ENCODE measurements around the gene XXYLT1.

GRCh38 chr3:195204360-195205163 lies 66.4 kb downstream of the XXYLT1 start:
- no peak for TF ChIP-seq POLR2A (IDR thresholded peaks at IDR 0.05)
- TF ChIP-seq, protein P1, sequence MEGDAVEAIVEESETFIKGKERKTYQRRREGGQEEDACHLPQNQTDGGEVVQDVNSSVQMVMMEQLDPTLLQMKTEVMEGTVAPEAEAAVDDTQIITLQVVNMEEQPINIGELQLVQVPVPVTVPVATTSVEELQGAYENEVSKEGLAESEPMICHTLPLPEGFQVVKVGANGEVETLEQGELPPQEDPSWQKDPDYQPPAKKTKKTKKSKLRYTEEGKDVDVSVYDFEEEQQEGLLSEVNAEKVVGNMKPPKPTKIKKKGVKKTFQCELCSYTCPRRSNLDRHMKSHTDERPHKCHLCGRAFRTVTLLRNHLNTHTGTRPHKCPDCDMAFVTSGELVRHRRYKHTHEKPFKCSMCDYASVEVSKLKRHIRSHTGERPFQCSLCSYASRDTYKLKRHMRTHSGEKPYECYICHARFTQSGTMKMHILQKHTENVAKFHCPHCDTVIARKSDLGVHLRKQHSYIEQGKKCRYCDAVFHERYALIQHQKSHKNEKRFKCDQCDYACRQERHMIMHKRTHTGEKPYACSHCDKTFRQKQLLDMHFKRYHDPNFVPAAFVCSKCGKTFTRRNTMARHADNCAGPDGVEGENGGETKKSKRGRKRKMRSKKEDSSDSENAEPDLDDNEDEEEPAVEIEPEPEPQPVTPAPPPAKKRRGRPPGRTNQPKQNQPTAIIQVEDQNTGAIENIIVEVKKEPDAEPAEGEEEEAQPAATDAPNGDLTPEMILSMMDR (IDR thresholded peaks at IDR 0.05): no peak
